GM12872 (cell line): Measurements from ENCODE around the gene ADAMTSL1.

Experiments
- CTCF ChIP-seq: IDR thresholded peaks from 3 replicates; pipeline ENCODE4 v1.5.1; 2011; ENCODE audit warnings: low read depth, mild to moderate bottlenecking, low read length, moderate library complexity; ENCODE audit not compliant: insufficient read depth

ADAMTSL1 gene

GRCh38 chr9:18822850-18823249 is 348.9 kb downstream of the ADAMTSL1 start:
- no peak for TF ChIP-seq CTCF

GRCh38 chr9:18824095-18824666 is 350.2 kb downstream of the ADAMTSL1 start:
- peak; percentile 52 for TF ChIP-seq CTCF

GRCh38 chr9:18825656-18826170 is 351.8 kb downstream of the ADAMTSL1 start:
- TF ChIP-seq CTCF = no peak

DNA sequence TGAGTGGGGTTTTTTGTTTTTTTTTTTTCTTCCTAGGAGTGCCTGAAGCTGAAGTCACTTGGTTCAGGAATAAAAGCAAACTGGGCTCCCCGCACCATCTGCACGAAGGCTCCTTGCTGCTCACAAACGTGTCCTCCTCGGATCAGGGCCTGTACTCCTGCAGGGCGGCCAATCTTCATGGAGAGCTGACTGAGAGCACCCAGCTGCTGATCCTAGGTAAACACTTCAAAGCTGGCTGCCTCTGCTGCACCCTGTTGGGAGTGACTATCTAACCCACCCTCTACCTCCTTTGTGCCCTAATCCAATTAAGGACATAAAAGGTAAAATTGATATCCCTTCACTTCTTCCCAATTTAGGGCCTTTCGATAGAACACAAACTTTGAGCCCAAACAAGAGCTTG is 352.3 kb downstream of the ADAMTSL1 start:
- no peak for TF ChIP-seq CTCF

DNA sequence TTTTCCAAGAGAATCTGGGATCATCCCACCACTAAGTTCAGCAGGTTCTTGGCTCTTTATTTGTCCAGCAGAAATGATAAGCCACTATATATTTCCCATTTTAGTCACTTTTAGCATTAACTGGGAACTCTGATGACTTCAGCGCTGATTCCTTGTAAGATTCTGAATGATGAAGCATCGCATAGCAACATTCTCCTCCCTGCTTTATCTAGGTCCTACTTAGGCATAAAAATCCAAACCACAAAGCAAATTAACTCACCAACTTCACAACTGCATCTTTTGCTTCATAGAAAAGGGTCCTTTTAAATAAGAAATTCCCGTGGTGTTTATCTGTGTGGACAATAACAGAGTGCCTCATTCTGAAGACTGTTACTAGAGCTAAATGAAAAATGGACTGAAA is 355.1 kb downstream of the ADAMTSL1 start:
- TF ChIP-seq CTCF = no peak

DNA sequence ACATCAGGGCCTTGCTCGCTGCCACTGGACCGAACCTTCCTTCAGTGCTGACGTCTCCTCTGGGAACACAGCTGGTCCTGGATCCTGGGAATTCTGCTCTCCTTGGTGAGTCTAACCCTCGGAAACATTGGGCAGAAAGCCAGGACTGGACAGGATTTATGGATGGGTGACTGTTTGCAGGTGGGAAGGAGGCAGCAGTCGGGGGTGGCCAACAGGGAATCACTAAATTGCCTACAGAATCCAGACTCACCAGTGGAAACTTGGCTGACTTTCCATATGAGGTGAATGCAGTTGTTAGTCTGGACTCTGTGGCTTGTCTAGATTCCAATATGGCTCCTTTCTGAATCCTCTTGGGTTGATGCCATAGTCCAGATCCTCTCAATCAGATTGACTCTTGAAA is 355.9 kb downstream of the ADAMTSL1 start:
- TF ChIP-seq CTCF = no peak

DNA sequence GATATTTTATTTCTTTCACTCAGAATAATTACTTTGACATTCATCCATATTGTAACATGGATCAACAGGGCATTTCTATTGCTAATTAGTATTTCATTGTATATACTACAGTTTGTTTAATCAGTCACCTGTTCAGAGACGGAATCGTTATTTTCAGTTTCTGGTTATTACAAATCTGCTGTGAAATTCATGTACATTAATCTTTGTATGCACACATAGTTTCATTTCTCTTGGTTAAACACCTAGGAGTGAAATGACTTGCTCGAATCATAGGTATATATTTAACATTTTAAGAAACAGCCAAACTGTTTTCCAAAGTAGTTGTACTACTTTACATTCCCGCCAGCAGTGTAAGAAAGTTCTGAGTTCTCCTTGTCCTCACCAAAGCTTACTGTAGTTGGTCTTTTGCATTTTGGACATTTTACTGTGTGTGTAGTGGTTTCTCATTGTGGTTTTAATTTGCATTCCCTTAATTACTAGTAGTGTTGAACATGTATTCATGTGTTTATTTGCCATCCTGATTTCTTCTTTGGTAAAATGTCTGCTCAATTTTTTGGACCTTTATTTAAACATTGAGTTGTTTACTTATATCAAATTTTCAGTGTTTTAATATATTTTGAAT is 360.9 kb downstream of the ADAMTSL1 start:
- no peak for TF ChIP-seq CTCF
